SW 1271 (cell line): ENCODE results near the gene RDH13.

Source experiments
- DNase-seq, 2 experiments: peaks; one replicate each; lab custom pipeline; 2025; lab: John Stamatoyannopoulos, UW

The RDH13 gene

GRCh38 chr19:55091955-55092354 lies 29.0 kb upstream of the RDH13 start:
- DNase-seq, result no peak

- no peak for DNase-seq
Observed at GRCh38 chr19:55091126-55091910, 28.4 kb upstream of the RDH13 start.

- no peak for DNase-seq
Observed at GRCh38 chr19:55090564-55090963, 27.6 kb upstream of the RDH13 start.

- DNase-seq, result no peak
Observed at GRCh38 chr19:55089342-55089944, 26.5 kb upstream of the RDH13 start.

GRCh38 chr19:55088543-55089341 lies 25.8 kb upstream of the RDH13 start:
- no peak for DNase-seq

- DNase-seq, result no peak
Observed at GRCh38 chr19:55088021-55088451, 25.1 kb upstream of the RDH13 start.

GRCh38 chr19:55087542-55087901 lies 24.6 kb upstream of the RDH13 start:
- no peak for DNase-seq

GRCh38 chr19:55086730-55087541 lies 24.0 kb upstream of the RDH13 start:
- no peak for DNase-seq

- DNase-seq, result no peak
Observed at GRCh38 chr19:55085923-55086715, 23.2 kb upstream of the RDH13 start.

GRCh38 chr19:55084416-55084815 lies 21.5 kb upstream of the RDH13 start:
- no peak for DNase-seq

- no peak for DNase-seq
Observed at GRCh38 chr19:55083004-55083850, 20.3 kb upstream of the RDH13 start.

- no peak for DNase-seq
Observed at GRCh38 chr19:55082020-55082851, 19.3 kb upstream of the RDH13 start.

GRCh38 chr19:55081770-55082019 lies 18.7 kb upstream of the RDH13 start:
- DNase-seq, result no peak

GRCh38 chr19:55080968-55081769 lies 18.2 kb upstream of the RDH13 start:
- DNase-seq, result no peak

GRCh38 chr19:55080121-55080967 lies 17.4 kb upstream of the RDH13 start:
- no peak for DNase-seq

- no peak for DNase-seq
Observed at GRCh38 chr19:55079400-55080038, 16.6 kb upstream of the RDH13 start.

- no peak for DNase-seq
Observed at GRCh38 chr19:55078996-55079395, 16.0 kb upstream of the RDH13 start.
